GM18498 (cell line): ENCODE measurements around the gene GPD1L.
"Not testable (repeated sequence)": the region's sequence is repeated elsewhere in the genome, so short reads cannot be mapped to it uniquely, and the experiment has no call there.

Experiments
- ATAC-seq: cut with Tn5 transposase; IDR thresholded peaks from one replicate; pipeline ENCODE4 v1.9.1; 2021; ENCODE audit warnings: mild to moderate bottlenecking, moderate library complexity; ENCODE audit not compliant: unreplicated experiment

GPD1L gene

DNA sequence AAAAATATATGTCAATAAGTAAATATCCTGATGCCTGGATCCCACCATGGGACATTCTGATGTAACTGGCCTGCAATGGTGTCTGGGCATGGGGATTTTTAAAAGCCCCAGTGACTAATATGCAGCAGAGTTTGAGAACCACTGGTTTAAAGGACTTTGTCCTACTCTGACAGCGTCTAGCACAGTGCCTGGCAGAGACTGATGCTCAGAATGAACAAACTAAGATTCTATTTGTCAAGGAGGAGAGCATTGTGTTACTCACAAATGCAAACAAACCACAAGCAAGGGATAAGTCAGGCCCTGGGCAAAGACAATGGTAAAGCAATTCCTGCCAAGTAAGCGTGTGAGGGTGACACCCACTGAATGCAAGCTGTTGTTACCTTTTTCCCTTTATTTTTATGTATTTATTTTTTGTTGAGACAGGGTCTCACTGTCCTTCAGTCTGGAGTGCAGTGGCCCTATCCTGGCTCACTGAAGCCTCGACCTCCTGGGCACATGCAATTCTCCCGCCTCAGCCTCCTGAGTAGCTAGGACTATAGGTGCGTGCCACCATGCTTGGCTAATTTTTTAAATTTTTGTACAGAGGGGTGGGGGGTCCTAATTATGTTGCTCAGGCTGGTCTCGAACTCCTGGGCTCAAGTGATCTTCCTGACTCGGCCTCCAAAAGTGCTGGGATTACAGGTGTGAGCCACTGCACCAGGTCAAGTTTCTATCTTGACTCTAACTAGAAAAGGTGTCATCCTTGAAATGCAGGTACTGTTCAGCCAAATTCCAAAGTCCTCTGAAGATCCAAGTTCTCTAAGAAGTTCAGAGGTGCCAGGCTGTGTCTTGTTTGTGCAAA is 909 bp upstream of the GPD1L start:
- ATAC-seq = no peak

DNA sequence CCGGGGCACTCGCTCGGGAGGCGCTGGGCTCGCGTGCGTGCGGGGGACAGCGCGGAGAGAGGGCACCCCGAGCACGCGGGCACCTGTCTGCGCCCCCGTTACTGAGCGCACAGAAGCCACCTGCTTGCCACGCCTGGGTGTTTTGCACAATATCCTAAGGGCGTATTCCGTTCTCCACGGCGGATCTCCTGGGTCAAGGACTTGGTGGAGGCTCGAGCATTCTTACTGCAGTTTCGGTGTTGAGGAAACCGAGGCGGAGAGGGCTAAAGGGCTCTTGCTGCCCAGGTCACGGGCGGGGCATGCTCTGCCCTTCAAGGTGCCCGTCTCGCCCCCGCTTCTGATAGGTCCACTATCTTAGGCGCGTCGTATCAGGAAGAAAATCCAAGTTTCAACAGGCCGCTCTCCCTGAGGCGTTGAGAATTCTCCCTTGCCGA is 526 bp downstream of the GPD1L start:
- peak; percentile 23 for ATAC-seq

- ATAC-seq = not testable (repeated sequence)
Measured at GRCh38 chr3:32108224-32108623, 1.8 kb downstream of the GPD1L start.

DNA sequence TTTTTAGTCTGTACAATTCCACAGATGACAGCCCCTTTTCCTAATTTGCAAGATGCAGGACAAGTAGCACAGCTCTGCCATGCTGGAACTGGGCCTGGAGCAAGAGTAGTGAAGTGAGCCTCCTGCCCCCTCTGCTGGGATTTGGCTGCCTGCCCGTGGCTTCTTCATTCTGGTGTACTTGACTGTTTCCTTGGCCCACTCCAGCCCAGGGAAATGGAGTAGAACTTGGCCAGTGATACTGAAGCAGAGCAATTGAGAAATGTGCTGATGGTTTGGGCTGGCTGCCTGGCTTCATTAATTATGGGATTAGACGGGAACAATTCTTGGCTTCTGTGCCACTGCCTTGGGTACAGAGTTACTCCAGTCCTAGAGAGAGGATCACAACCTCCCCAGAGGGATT is 2.8 kb downstream of the GPD1L start:
- ATAC-seq = no peak

GRCh38 chr3:32110233-32110760 is 3.9 kb downstream of the GPD1L start:
- no peak for ATAC-seq

- ATAC-seq = no peak
Measured at GRCh38 chr3:32111560-32111959, 5.1 kb downstream of the GPD1L start.

GRCh38 chr3:32113566-32113965 is 7.1 kb downstream of the GPD1L start:
- ATAC-seq = no peak

DNA sequence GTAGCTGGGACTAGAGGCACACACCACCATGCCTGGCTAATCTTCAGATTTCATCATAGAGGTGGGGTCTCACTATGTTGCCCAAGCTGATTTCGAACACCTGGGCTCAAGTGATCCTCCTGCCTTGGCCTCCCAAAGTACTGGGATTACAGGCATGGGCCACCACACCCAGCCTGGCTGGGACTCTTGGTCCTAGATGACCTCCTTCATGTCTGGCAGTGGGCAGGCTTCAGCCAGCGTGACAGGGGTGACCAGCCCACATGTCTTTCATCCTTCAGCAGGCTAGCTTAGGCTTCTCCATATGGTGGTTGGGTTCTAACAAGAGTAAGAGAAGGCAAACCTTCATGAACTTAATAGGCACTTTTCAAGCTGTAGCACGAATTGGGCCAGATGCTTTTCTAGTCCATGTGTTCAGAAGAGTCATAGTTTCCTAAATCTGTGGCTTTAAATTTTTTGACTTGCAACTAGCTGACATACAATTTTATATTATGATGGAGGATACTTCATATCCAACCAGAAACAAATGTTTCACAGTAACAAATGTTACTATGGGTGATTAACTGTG is 7.6 kb downstream of the GPD1L start:
- no peak for ATAC-seq

DNA sequence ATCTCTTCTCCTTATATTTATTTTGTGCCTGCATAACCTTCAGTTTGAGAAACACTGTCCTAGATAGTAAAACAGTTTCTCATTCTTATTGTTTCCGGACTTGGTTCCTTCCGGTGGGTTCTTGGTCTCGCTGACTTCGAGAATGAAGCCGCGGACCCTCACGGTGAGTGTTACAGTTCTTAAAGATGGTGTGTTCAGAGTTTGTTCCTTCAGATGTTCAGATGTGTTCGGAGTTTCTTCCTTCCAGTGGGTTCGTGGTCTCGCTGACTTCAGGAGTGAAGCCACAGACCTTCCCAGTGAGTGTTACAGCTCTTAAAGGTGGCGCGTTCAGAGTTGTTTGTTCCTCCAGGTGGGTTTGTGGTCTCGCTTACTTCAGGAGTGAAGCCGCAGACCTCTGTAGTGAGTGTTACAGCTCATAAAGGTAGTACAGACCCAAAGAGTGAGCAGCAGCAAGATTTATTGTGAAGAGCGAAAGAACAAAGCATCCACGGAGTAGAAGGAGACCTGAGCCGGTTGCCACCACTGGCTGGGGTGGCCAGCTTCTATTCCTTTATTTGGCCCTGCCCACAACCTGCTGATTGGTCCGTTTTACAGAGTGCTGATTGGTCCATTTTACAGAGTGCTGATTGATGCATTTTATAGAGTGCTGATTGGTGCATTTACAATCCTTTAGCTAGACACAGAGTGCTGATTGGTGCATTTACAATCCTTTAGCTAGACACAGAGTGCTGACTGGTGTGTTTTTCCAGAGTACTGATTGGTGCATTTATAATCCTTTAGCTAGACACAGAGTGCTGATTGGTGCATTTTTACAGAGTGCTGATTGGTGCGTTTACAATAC is 8.3 kb downstream of the GPD1L start:
- not testable (repeated sequence) for ATAC-seq

DNA sequence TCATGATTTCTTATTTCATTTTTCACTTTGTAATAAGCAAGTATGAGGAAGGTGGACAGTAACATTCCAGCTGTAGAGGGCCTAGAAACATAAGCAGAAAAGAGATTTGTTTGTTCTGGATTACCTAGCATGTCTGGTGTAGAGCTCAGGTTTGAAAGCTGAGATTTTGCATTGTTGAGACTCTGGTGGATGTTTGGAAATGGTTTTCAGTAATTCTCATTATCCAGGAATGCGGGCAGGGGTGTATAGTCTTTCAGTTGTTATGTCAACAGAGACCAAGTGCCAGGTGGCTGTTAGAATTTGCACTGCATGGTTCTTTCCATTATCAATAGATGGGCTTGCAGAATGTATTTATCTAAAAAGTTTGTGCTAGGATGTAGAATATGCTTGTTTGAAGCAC is 10.9 kb downstream of the GPD1L start:
- no peak for ATAC-seq

- no peak for ATAC-seq
Measured at GRCh38 chr3:32118215-32118614, 11.8 kb downstream of the GPD1L start.

- no peak for ATAC-seq
Measured at GRCh38 chr3:32120471-32120870, 14.1 kb downstream of the GPD1L start.

- ATAC-seq = no peak
Measured at GRCh38 chr3:32121137-32121536, 14.7 kb downstream of the GPD1L start.

- ATAC-seq = no peak
Measured at GRCh38 chr3:32123620-32124019, 17.2 kb downstream of the GPD1L start.

DNA sequence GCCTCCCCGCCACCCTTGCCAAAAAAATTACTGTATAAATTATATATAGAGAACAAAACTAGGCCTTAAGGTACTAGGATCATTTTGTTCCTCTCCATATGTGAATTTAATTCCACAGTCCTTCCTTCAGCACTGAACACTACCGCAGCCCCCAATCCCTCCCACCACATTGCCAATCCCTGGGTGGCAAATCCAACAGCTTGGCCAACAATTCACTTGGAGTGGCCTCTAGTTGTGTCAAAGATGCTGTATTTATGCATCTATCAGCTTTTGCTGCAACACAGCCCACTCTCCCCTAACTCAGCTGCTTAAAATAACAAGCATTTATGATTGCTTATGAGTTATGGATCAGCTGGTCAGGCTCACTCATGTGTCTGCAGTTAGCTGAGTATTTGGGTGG is 18.6 kb downstream of the GPD1L start:
- no peak for ATAC-seq

DNA sequence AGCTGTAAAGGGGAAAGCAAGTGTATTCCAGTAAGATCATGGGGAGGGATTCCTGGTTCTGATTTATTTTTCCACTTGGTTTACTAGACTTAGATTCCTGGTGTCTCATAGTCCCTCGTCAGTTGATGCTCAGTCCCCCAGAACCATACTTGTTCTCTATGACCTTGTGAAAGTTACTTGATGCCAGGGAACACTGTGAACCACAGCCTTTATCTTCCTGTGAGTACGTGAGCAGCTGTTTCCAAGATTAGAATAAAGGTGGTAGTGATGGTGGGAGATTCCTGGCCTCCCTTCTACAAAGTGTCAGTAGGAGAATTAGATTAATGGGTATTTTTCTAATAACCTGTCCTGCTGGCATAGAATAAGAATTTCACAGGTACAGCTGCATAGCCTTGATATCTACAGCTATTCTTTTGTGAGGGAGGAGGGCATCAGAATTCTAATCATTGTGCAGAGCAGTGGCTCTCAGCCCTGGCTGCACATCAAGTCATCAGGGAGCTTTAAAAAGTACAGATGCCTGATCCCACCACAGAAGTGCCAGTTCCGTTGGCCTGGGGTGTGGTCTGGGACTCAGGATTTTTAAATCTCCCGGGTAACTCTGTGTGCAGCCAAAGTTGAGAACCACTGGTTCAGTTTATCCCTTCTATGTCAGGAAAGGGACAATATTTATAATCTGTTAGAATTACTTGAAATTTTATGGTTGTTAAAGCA is 20.0 kb downstream of the GPD1L start:
- ATAC-seq = no peak

DNA sequence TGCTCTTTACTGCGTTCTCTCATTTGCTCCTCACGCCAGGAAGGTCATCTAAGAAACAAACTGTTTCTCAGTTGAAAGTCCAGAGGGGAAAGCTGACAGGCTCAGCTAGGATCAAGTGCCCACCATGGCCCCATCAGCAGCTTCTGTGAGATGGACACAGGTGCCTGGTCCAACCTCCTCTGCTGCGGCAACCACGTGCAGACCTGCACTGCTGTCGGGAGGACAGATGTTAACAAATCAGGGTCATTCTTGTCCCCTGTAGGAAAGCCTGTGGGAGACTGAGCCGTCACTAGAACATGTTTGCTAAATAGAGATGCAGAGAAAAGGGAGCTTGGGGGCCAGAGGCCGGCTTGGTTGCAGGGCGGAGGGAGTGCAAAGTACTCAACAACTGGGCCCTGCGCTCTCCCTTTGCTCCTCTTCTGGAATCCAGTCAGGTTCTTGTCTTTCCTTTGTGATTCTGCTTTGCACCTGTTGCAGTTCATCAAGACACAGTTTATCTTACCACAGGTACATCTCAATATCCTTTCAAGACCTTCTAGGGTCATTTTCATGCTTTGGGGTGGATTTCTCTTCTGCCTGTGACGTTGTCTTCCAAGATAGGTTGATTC is 20.9 kb downstream of the GPD1L start:
- no peak for ATAC-seq

GRCh38 chr3:32128936-32129335 is 22.5 kb downstream of the GPD1L start:
- ATAC-seq = no peak

DNA sequence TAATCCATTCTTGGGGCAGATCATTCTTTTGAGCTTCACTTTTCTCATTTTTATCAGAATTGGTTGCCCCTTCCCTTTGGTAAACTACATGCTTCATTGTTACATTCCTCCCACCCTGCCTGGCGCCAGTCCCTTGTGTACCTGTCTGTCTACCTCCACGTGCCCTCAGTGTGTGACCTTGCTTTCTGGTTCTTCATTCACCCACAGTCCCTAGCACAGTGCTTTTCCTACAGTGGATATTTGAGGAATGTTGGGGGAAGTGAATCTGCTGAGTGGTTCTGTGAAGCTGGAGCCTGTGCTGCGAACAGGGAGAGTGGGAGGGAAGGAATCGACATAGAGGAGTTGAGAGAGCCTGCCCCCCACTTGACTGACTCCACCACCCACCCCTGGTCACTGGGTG is 23.4 kb downstream of the GPD1L start:
- no peak for ATAC-seq

DNA sequence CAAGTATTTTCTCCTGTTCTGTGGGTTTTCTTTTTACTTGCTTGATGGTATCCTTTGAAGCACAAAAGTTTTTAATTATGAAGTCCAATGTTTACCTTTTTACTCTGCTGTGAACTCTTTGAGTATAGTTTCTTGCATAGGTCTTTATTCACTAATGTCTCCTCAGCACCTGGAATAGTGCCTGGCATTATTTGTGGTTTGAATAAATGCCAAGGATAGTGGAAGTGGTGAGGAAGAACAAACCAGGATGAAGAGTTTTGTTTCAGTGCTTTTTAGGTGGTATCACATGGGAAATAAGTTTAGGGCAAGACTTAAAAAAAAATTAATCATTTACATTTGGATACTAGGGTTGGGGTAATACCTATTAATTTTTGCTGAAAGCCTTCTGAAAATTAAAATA is 25.7 kb downstream of the GPD1L start:
- ATAC-seq = no peak
